Activated naive CD8-positive, alpha-beta T cell treated with anti-CD3 and anti-CD28 coated beads, Interleukin-2, amount 50 U/mL, for 24 hours (primary cell): Measurements from ENCODE around the gene SENP6.
"Not testable (repeated sequence)": the region's sequence is repeated elsewhere in the genome, so short reads cannot be mapped to it uniquely, and the experiment has no call there.

ENCODE experiments used
- ATAC-seq: fragments of 150-1000 bp; cut with Tn5 transposase; one replicate; pipeline ENCODE4 v1.10.0; 2021
- DNase-seq: peaks from one replicate; pipeline ENCODE4 v3.0.0; 2021
- H3K27ac Mint-ChIP-seq: one replicate; pipeline ENCODE4 v1.8.0; 2021; ENCODE audit warnings: mild to moderate bottlenecking, mixed read lengths
- H3K27me3 Mint-ChIP-seq: one replicate; pipeline ENCODE4 v1.8.0; 2021; ENCODE audit warnings: mixed read lengths
- H3K36me3 Mint-ChIP-seq: one replicate; pipeline ENCODE4 v1.8.0; 2021; ENCODE audit warnings: low read depth, mixed read lengths
- H3K4me1 Mint-ChIP-seq: one replicate; pipeline ENCODE4 v1.8.0; 2021; ENCODE audit warnings: mixed read lengths
- H3K4me3 Mint-ChIP-seq: one replicate; pipeline ENCODE4 v1.8.0; 2021; ENCODE audit warnings: mild to moderate bottlenecking, moderate library complexity, mixed read lengths
- H3K9me3 Mint-ChIP-seq: one replicate; pipeline ENCODE4 v1.8.0; 2021; ENCODE audit warnings: mixed read lengths

SENP6 gene

DNA sequence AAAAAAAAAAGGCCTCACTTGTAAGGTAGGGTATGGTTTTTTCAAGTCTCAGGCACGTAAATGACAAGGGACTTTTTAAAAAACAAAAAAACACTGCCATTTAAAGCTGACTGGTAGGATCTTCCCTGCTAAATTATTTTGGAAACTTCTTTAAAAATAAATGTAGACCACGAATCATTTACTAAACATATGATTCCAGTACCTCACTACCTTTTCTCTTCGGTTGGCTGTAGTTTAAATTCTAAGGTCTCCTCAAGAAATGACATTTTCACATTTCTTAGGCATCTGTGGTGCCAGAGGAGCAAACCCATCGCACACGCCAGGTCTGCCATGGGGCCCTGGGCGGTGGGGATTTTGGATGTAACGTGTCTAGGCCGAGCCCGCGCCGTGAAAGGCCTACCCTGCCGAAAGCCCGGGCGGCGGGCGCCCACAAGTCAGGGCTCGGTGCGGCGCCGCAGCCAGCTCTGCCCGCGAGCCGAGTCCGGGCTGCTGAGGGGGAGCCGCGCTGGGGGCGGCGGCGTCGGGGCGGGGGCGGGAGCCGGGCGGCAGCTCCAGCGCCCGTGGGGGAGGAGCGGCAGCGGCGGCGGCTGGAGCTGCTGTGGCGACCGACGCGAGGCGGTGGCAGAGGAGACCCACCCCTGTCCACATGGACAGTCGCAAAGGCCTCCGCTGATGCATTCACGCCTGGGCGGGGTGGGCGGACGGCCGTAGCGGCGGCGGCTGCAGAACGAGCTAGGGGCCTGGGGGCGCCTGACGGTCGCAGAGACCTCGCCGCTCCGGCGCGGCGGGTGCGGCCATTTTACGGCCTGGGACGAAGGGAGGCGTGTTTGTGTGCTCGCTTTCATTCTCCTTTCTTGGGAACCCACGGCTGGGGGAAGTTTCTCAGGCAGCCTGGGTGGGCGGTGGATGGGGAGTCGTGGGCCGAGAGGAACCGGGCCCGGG, at the start of gene SENP6:
Gene SENP6, plus strand, starts transcription at position 577 of the 942 bp plus-strand sequence. CDS start 645 bp downstream, outside the sequence.
- ATAC-seq (peak; percentile 74), DNase-seq (peak; percentile 71)
- no peaks in the 10 kb centered on the region for H3K27me3 Mint-ChIP-seq
- peak within 1 kb of the TSS; percentile 98 for H3K4me3 Mint-ChIP-seq
- peaks cover 10% of the 10 kb centered on the region for H3K36me3 Mint-ChIP-seq
- H3K4me1 Mint-ChIP-seq, result peaks cover 60% of the 10 kb centered on the region
- no peaks in the 10 kb centered on the region for H3K9me3 Mint-ChIP-seq
- H3K27ac Mint-ChIP-seq, result peak within 1 kb of the TSS; percentile 97

- DNase-seq, result no peak
- ATAC-seq, result no peak
- Mint-ChIP-seq H3K27ac (no peak overlapping the region), H3K4me3 (no peak overlapping the region), H3K9me3 (no peaks in the 10 kb centered on the region), H3K36me3 (no peaks in the 10 kb centered on the region), H3K27me3 (peaks cover under 1% of the 10 kb centered on the region), H3K4me1 (peaks cover 3% of the 10 kb centered on the region)
Observed at GRCh38 chr6:75556240-75556639, 45.4 kb upstream of the SENP6 start.

GRCh38 chr6:75557068-75557467, 44.6 kb upstream of the SENP6 start:
- no peak for DNase-seq
- H3K9me3 Mint-ChIP-seq, result no peaks in the 10 kb centered on the region
- no peaks in the 10 kb centered on the region for H3K4me1 Mint-ChIP-seq
- peaks cover 5% of the 10 kb centered on the region for H3K27me3 Mint-ChIP-seq
- H3K4me3 Mint-ChIP-seq, result no peak overlapping the region
- no peaks in the 10 kb centered on the region for H3K36me3 Mint-ChIP-seq
- ATAC-seq, result no peak
- no peak overlapping the region for H3K27ac Mint-ChIP-seq

DNA sequence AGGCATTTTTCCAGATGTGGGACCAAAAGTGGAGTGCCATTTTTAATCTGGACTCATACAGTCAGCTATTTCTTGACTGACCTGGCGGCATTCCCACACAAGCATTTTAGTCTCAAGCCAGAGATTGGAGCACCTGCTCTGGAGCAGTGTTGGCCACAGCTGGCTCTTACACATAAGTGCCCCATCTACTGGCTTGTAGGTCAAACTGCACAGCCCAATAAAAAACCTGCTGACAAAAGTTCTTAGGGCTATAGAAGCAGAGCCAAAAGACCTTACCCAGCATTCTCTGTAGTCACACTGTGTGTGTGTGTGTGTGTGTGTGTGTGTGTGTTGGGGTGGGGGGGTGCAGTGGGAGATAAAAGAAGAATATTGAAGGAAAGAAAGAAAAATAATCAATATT, 38.6 kb upstream of the SENP6 start:
- DNase-seq (no peak), ATAC-seq (no peak)
- Mint-ChIP-seq H3K27ac (no peak overlapping the region), H3K9me3 (peaks cover 18% of the 10 kb centered on the region), H3K4me1 (no peaks in the 10 kb centered on the region), H3K4me3 (no peak overlapping the region), H3K36me3 (no peaks in the 10 kb centered on the region), H3K27me3 (peaks cover 25% of the 10 kb centered on the region)

- Mint-ChIP-seq H3K27ac (no peak overlapping the region), H3K27me3 (peaks cover 28% of the 10 kb centered on the region), H3K9me3 (peaks cover 22% of the 10 kb centered on the region), H3K4me3 (no peak overlapping the region), H3K4me1 (no peaks in the 10 kb centered on the region), H3K36me3 (no peaks in the 10 kb centered on the region)
- ATAC-seq, result no peak
- DNase-seq, result no peak
Observed at GRCh38 chr6:75566137-75566767, 35.4 kb upstream of the SENP6 start.

GRCh38 chr6:75568100-75568499, 33.6 kb upstream of the SENP6 start:
- Mint-ChIP-seq H3K27me3 (peaks cover 22% of the 10 kb centered on the region), H3K4me1 (no peaks in the 10 kb centered on the region), H3K27ac (no peak overlapping the region), H3K36me3 (no peaks in the 10 kb centered on the region), H3K4me3 (no peak overlapping the region), H3K9me3 (peaks cover 22% of the 10 kb centered on the region)
- DNase-seq (no peak), ATAC-seq (no peak)

- no peaks in the 10 kb centered on the region for H3K4me1 Mint-ChIP-seq
- peaks cover 22% of the 10 kb centered on the region for H3K9me3 Mint-ChIP-seq
- H3K27me3 Mint-ChIP-seq, result peaks cover 20% of the 10 kb centered on the region
- ATAC-seq (no peak), DNase-seq (no peak)
- no peaks in the 10 kb centered on the region for H3K36me3 Mint-ChIP-seq
- H3K4me3 Mint-ChIP-seq, result no peak overlapping the region
- H3K27ac Mint-ChIP-seq, result no peak overlapping the region
Observed at GRCh38 chr6:75568965-75569364, 32.7 kb upstream of the SENP6 start.

- H3K4me1 Mint-ChIP-seq, DNase-seq, H3K27ac Mint-ChIP-seq, H3K36me3 Mint-ChIP-seq, ATAC-seq, H3K4me3 Mint-ChIP-seq: not testable (repeated sequence)
- peaks cover 15% of the 10 kb centered on the region for H3K9me3 Mint-ChIP-seq
- H3K27me3 Mint-ChIP-seq, result peaks cover 13% of the 10 kb centered on the region
Observed at GRCh38 chr6:75570671-75571070, 31.0 kb upstream of the SENP6 start.

- Mint-ChIP-seq H3K9me3 (peaks cover 7% of the 10 kb centered on the region), H3K27ac (no peak overlapping the region), H3K4me1 (no peaks in the 10 kb centered on the region), H3K4me3 (no peak overlapping the region), H3K36me3 (no peaks in the 10 kb centered on the region), H3K27me3 (peaks cover 8% of the 10 kb centered on the region)
- ATAC-seq (no peak), DNase-seq (no peak)
Observed at GRCh38 chr6:75572072-75572471, 29.6 kb upstream of the SENP6 start.

- DNase-seq (no peak), ATAC-seq (peak; percentile 79)
- Mint-ChIP-seq H3K4me1 (peaks cover 11% of the 10 kb centered on the region), H3K27ac (no peak overlapping the region), H3K4me3 (no peak overlapping the region), H3K9me3 (no peaks in the 10 kb centered on the region), H3K27me3 (peaks cover 5% of the 10 kb centered on the region), H3K36me3 (peaks cover 2% of the 10 kb centered on the region)
Observed at GRCh38 chr6:75579951-75580350, 21.7 kb upstream of the SENP6 start.

GRCh38 chr6:75581231-75581630, 20.4 kb upstream of the SENP6 start:
- Mint-ChIP-seq H3K9me3 (no peaks in the 10 kb centered on the region), H3K36me3 (peaks cover 2% of the 10 kb centered on the region), H3K27me3 (peaks cover 7% of the 10 kb centered on the region), H3K4me3 (no peak overlapping the region), H3K4me1 (peaks cover 11% of the 10 kb centered on the region), H3K27ac (no peak overlapping the region)
- ATAC-seq (no peak), DNase-seq (no peak)

DNA sequence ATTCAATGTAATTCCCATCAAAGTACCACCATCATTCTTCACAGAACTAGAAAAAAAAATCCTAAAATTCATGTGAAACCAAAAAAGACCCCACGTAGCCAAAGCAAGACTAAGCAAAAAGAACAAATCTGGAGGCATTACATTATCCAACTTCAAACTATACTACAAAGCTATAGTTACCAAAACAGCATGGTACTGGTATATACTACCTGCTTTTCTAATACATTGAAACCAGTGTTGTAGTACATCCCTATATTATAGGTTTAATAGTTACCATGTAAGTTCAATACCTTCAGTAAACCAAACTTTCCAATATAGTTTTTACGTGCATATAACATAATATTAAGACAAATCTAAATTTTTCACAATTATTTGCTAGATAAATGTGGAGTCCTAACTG, 17.1 kb upstream of the SENP6 start:
- not testable (repeated sequence) for H3K9me3 Mint-ChIP-seq, H3K36me3 Mint-ChIP-seq, DNase-seq, H3K27me3 Mint-ChIP-seq, ATAC-seq, H3K27ac Mint-ChIP-seq, H3K4me3 Mint-ChIP-seq
- peaks cover 11% of the 10 kb centered on the region for H3K4me1 Mint-ChIP-seq

DNA sequence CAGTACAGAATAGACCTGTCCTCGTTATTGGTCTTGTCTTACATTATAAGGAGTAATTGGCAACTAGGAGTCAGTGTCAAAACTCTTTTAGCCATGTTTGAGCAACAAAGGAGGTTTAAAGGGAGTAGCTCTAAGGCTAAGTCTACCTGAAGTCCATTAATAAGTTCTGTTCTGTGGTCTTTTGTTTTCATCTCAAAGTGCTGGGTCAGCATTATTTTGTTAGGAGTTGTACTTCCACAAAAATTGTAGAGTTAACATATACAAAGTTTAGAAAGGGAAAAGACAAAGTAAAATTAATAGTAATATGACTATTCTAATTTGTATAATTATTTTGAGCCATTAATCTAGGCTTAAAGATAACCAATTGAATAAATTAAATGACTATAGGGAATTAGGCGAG, 12.7 kb upstream of the SENP6 start:
- no peaks in the 10 kb centered on the region for H3K36me3 Mint-ChIP-seq
- DNase-seq, result no peak
- H3K27ac Mint-ChIP-seq, result no peak overlapping the region
- H3K27me3 Mint-ChIP-seq, result peaks cover 7% of the 10 kb centered on the region
- no peak overlapping the region for H3K4me3 Mint-ChIP-seq
- ATAC-seq, result no peak
- no peaks in the 10 kb centered on the region for H3K4me1 Mint-ChIP-seq
- H3K9me3 Mint-ChIP-seq, result no peaks in the 10 kb centered on the region

GRCh38 chr6:75590370-75590769, 11.3 kb upstream of the SENP6 start:
- ATAC-seq (no peak), DNase-seq (no peak)
- Mint-ChIP-seq H3K9me3 (no peaks in the 10 kb centered on the region), H3K36me3 (no peaks in the 10 kb centered on the region), H3K27ac (no peak overlapping the region), H3K4me1 (no peaks in the 10 kb centered on the region), H3K4me3 (no peak overlapping the region), H3K27me3 (no peaks in the 10 kb centered on the region)

DNA sequence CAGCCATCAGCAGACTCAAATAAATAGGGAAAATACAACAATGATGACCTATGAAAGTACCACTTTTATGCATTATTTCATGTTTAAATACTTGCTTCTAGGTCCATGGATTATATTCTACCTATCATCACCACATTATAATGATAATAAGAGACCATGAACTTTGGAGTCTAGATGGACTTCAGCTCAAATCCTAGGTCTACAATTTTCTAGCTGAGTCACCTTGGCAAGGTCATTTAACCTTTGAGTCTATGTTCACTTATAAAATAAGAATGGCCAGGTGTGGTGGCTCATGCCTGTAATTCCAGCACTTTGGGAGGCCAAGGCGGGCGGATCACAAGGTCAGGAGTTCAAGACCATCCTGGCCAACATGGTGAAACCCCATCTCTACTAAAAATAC, 5.3 kb upstream of the SENP6 start:
- not testable (repeated sequence) for H3K27me3 Mint-ChIP-seq, ATAC-seq, H3K4me3 Mint-ChIP-seq, H3K9me3 Mint-ChIP-seq, DNase-seq, H3K36me3 Mint-ChIP-seq, H3K27ac Mint-ChIP-seq
- H3K4me1 Mint-ChIP-seq, result peaks cover 33% of the 10 kb centered on the region
